GM12878 (cell line): ENCODE data around the gene STEAP4. TPM values are rescaled to one million over a fixed set of nuclear protein-coding genes. Genes with fewer than 3 reads are reported as not detected.

ENCODE experiments used
- ATAC-seq: fragments of 200-7000 bp; cut with Tn5 transposase; 3 replicates; pipeline ENCODE4 v1.9.1; 2020; ENCODE audit warnings: mild to moderate bottlenecking, moderate library complexity
- BruUV-seq: library from RNA; stranded (reverse); fragments of 400-500 nt; replicated peaks from 2 replicates; lab custom pipeline; 2021; lab: Mats Ljungman, UMichigan
- CTCF ChIA-PET: fragments of 300-600 bp; sonication (Branson Sonifier 250); formaldehyde crosslinking; extraction: SDS; loops from one replicate; lab custom pipeline; 2021; ENCODE audit warnings: inconsistent platforms; lab: Yijun Ruan, JAX
- POLR2A ChIA-PET: fragments of 350-600 bp; formaldehyde crosslinking; extraction: SDS; loops from one replicate; lab custom pipeline; 2021; ENCODE audit warnings: inconsistent platforms; lab: Charles Lee
- RAD21 ChIA-PET: fragments of 300-600 bp; sonication (Branson Sonifier 250); formaldehyde crosslinking; loops from one replicate; lab custom pipeline; 2023; ENCODE audit warnings: antibody characterized with exemption; ENCODE audit not compliant: unreplicated experiment; lab: Charles Lee
- SMC1A ChIA-PET: fragments of 300-600 bp; sonication (Branson Sonifier 250); formaldehyde crosslinking; loops from one replicate; lab custom pipeline; 2023; ENCODE audit not compliant: unreplicated experiment, uncharacterized antibody; lab: Charles Lee
- DNase-seq: peaks from one replicate; pipeline ENCODE4 v3.0.0-alpha.2; 2011; ENCODE audit warnings: low read depth, low spot score
- FAIRE-seq: peaks from 3 replicates; lab custom pipeline; 2011; peaks lifted over from hg19 to GRCh38; lab: Jason Lieb, UNC
- H2AFZ ChIP-seq: 2 replicates; pipeline ENCODE4 v1.6.0; 2011; ENCODE audit warnings: low read depth, low read length, control low read depth; ENCODE audit not compliant: control insufficient read depth
- H3K27ac ChIP-seq: 2 replicates; pipeline ENCODE4 v1.5.1; 2011; ENCODE audit warnings: control low read depth; ENCODE audit not compliant: control insufficient read depth, insufficient read depth
- H3K27me3 ChIP-seq, 2 experiments: replicated peaks in 1 of 2; 2 replicates each; pipeline versions ENCODE4 v1.6.0 to v1.6.1; 2011; ENCODE audit warnings: low read length in 1 of 2; ENCODE audit not compliant: control insufficient read depth in 2 of 2, insufficient read depth in 2 of 2
- H3K36me3 ChIP-seq, 2 experiments: 2 replicates each; pipeline ENCODE4 v1.5.1; 2011; ENCODE audit warnings: low read length in 1 of 2; ENCODE audit not compliant: control insufficient read depth in 2 of 2, insufficient read depth in 2 of 2
- H3K4me1 ChIP-seq: 2 replicates; pipeline ENCODE4 v1.6.1; 2011; ENCODE audit warnings: mild to moderate bottlenecking, low read length, moderate library complexity, mixed read lengths; ENCODE audit not compliant: control insufficient read depth, insufficient read depth
- H3K4me2 ChIP-seq: 2 replicates; pipeline ENCODE4 v1.6.0; 2011; ENCODE audit warnings: control low read depth; ENCODE audit not compliant: control insufficient read depth, insufficient read depth
- H3K4me3 ChIP-seq: fragments of 200-600 bp; sonication (generic); 2 replicates; pipeline ENCODE4 v1.5.1; 2016
- H3K79me2 ChIP-seq: 2 replicates; pipeline ENCODE4 v1.6.0; 2011; ENCODE audit warnings: low read length; ENCODE audit not compliant: control insufficient read depth, insufficient read depth
- H3K9ac ChIP-seq: 2 replicates; pipeline ENCODE4 v1.8.0; 2011; ENCODE audit warnings: low read length, control low read depth, mixed read lengths; ENCODE audit not compliant: control insufficient read depth, insufficient read depth
- H3K9me3 ChIP-seq: replicated peaks from 3 replicates; pipeline ENCODE4 v1.5.1; 2011; ENCODE audit warnings: mild to moderate bottlenecking, low read length; ENCODE audit not compliant: control insufficient read depth, insufficient read depth
- H4K20me1 ChIP-seq: 2 replicates; pipeline ENCODE4 v1.6.0; 2011; ENCODE audit not compliant: control insufficient read depth, insufficient read depth
- BHLHE40 ChIP-seq, 2 experiments: fragments of 450-650 bp in 1 of 2; IDR thresholded peaks; 2 replicates each; pipeline ENCODE4 v1.6.1; 2011 to 2017; ENCODE audit warnings: low read depth in 2 of 2, borderline replicate concordance in 1 of 2, improper control_type of control experiment in 1 of 2, low read length in 1 of 2, mild to moderate bottlenecking in 1 of 2
- NFYA ChIP-seq: IDR thresholded peaks from 2 replicates; pipeline ENCODE4 v1.6.1; 2011; ENCODE audit warnings: low read depth, mild to moderate bottlenecking, low read length, improper control_type of control experiment, borderline replicate concordance
- POLR2AphosphoS5 ChIP-seq: IDR thresholded peaks from 2 replicates; pipeline ENCODE4 v1.6.1; 2011; ENCODE audit warnings: mild to moderate bottlenecking, low read length, inconsistent platforms
- RUNX3 ChIP-seq: IDR thresholded peaks from 2 replicates; pipeline ENCODE4 v1.6.1; 2012; ENCODE audit warnings: low read length, inconsistent platforms
- SPI1 ChIP-seq: IDR thresholded peaks from 2 replicates; pipeline ENCODE4 v1.6.1; 2011; ENCODE audit warnings: low read depth, mild to moderate bottlenecking, low read length, moderate library complexity, borderline replicate concordance; ENCODE audit not compliant: insufficient read depth
- STAT1 ChIP-seq: fragments of 450-650 bp; conservative IDR thresholded peaks from 2 replicates; pipeline ENCODE4 v1.6.1; 2014; ENCODE audit warnings: antibody characterized with exemption, mild to moderate bottlenecking
- TARDBP ChIP-seq: IDR thresholded peaks from 2 replicates; pipeline ENCODE4 v1.6.1; 2016; ENCODE audit warnings: borderline replicate concordance
- TCF12 ChIP-seq: IDR thresholded peaks from 2 replicates; pipeline ENCODE4 v1.6.1; 2011; ENCODE audit warnings: low read depth, mild to moderate bottlenecking, low read length
- ZNF24 ChIP-seq: fragments of 450-650 bp; IDR thresholded peaks from 2 replicates; pipeline ENCODE4 v1.6.1; 2017; ENCODE audit warnings: antibody characterized with exemption, mild to moderate bottlenecking
- WGBS: methylation state at CpG from one replicate; pipeline ENCODE4 v1.1.6; 2016; ENCODE audit warnings: low lambda C conversion rate; ENCODE audit not compliant: insufficient replicate concordance, insufficient coverage; ENCODE audit errors: missing lambda C conversion rate; 5-methylcytosine and 5-hydroxymethylcytosine counted together
- in situ Hi-C: fragments of 300-500 bp; cut with MboI; formaldehyde crosslinking; loops from 9 replicates; pipeline ENCODE4 v1.14.3; 2018; ENCODE audit warnings: mixed read lengths
- intact Hi-C: fragments of 100-400 bp; cut with micrococcal nuclease; formaldehyde crosslinking; loops from one replicate; pipeline ENCODE4 v1.14.2; 2022; ENCODE audit not compliant: unreplicated experiment
- polyA plus RNA-seq, 11 experiments: library from polyadenylated mRNA; depleted of rRNA in 4 of 11; unstranded in 6 of 11; stranded (reverse) in 5 of 11; fragments of >200 nt; fragmentation: Nextera tagmentation in 4 of 11; fragmentation: Illumina TruSeq in 1 of 11; extraction: Ambion mirVana in 4 of 11; extraction: Trizol in 1 of 11; gene quantifications; 1 replicate in 1 of 11; 2 replicates in 10 of 11; pipeline versions ENCODE4 v1.2.1 to v1.2.3, GENCODE V29; 2011 to 2016; ENCODE audit warnings: inconsistent platforms in 2 of 11, missing spikeins in 2 of 11, low read depth in 1 of 11
- total RNA-seq, 4 experiments: library from RNA; depleted of rRNA in 3 of 4; stranded (reverse); fragments of >200 nt in 3 of 4; fragmentation: Illumina TruSeq in 1 of 4; extraction: Trizol in 1 of 4; gene quantifications; 2 replicates each; pipeline versions ENCODE4 v1.2.1 to v1.2.3, GENCODE V29; 2013 to 2021
- TF ChIP-seq, protein P1 (sequence below): fragments of 450-650 bp; IDR thresholded peaks from 2 replicates; pipeline ENCODE4 v1.6.1; 2016; ENCODE audit warnings: mild to moderate bottlenecking, moderate library complexity, borderline replicate concordance
- TF ChIP-seq, protein P2 (sequence below): fragments of 450-650 bp; formaldehyde crosslinking; IDR thresholded peaks from 2 replicates; pipeline ENCODE4 v1.4.0; 2020; ENCODE audit warnings: mild to moderate bottlenecking, moderate library complexity

Gene STEAP4
- total and polyA plus RNA-seq, 10 of the 15 experiments (the other 5 are each of a cell fraction or from before 2014, with no cell fraction given) = 0.13 TPM; not detected in 9

DNA sequence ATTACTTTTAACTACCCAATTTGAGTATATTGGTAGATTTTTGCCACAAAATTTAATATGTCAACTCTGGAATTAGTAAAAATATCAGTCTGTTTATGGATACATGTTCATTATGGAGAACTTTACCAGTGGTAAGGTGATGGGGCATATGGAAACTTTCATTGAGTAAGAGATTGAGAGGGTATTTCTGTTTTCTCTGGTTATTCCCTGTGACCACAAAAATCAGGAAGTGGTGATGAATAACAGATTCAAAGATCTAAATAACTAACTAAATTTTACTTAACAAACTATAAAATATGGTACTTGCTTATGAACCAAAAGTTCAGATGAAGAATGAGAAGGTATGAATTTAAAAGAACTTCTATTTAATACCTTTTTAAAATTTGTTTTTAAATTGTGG, 22.1 kb upstream of the STEAP4 start:
- no peaks in the 10 kb centered on the region for H3K79me2 ChIP-seq
- no TSS peak for BruUV-seq
- H3K27me3 ChIP-seq = no peaks in the 10 kb centered on the region
- H3K9me3 ChIP-seq = no peaks in the 10 kb centered on the region; the same call in 2 of the 3 replicates
- RAD21 ChIA-PET = no interaction called here
- H3K27ac ChIP-seq = no peak overlapping the region
- DNase-seq = no peak
- in situ Hi-C loops (no loop called here), intact Hi-C loops (no loop called here)
- SMC1A ChIA-PET = no interaction called here
- H3K4me1 ChIP-seq = no peaks in the 10 kb centered on the region
- POLR2A ChIA-PET = no interaction called here
- CTCF ChIA-PET = no interaction called here
- H3K36me3 ChIP-seq = no peaks in the 10 kb centered on the region
- FAIRE-seq = no peak
- no peak overlapping the region for H3K4me2 ChIP-seq
- no peak overlapping the region for H3K4me3 ChIP-seq
- no peak for TF ChIP-seq STAT1
- TF ChIP-seq SPI1 = peak; percentile 18; the same call in 1 of the 2 replicates
- TF ChIP-seq RUNX3 = peak; percentile 41; the same call in 1 of the 2 replicates
- no peak overlapping the region for H2AFZ ChIP-seq
- H4K20me1 ChIP-seq = no peaks in the 10 kb centered on the region
- H3K9ac ChIP-seq = no peak overlapping the region
- peak; percentile 42; the same call in 2 of the 3 replicates for ATAC-seq

DNA sequence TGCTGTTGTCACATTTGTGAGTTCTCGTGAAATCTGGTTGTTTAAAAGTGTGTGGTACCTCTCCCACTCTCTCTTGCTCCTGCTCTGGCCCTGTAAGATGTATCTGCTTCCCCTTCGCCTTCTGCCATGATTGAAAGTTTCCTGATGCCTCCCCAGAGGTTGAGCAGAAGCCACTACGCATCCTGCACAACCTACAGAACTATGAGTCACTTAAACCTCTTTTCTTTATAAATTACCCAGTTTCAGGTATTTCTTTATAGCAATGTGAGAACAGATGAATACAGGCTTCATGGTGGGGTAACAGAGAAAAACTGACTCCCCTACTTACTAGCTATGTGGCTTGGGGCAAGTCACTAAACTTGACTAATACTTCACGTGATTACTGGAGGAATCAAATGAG, 18.0 kb upstream of the STEAP4 start:
- DNase-seq (no peak), FAIRE-seq (no peak), ATAC-seq (no peak)
- Histone ChIP-seq H3K27ac (no peak overlapping the region), H3K9me3 (no peaks in the 10 kb centered on the region), H2AFZ (no peak overlapping the region), H3K36me3 (no peaks in the 10 kb centered on the region), H3K79me2 (no peaks in the 10 kb centered on the region), H3K9ac (no peak overlapping the region), H4K20me1 (no peaks in the 10 kb centered on the region), H3K4me1 (no peaks in the 10 kb centered on the region), H3K27me3 (no peaks in the 10 kb centered on the region), H3K4me3 (no peak overlapping the region), H3K4me2 (no peak overlapping the region)
- BruUV-seq = no TSS peak
- ChIA-PET SMC1A (no interaction called here), CTCF (no interaction called here), RAD21 (no interaction called here), POLR2A (no interaction called here)
- WGBS = 24% methylated on average over 4 of the region's 4 CpGs
- in situ Hi-C loops (no loop called here), intact Hi-C loops (no loop called here)
- TF ChIP-seq POLR2AphosphoS5 (no peak), TARDBP (no peak), TCF12 (no peak), ZNF24 (no peak), NFYA (no peak), BHLHE40 (IDR thresholded peaks at IDR 0.05; ENCODE audit: borderline replicate concordance in 1 of 2, low read depth in 2 of 2, low read length in 1 of 2) (no peak)
- TF ChIP-seq, protein P1, sequence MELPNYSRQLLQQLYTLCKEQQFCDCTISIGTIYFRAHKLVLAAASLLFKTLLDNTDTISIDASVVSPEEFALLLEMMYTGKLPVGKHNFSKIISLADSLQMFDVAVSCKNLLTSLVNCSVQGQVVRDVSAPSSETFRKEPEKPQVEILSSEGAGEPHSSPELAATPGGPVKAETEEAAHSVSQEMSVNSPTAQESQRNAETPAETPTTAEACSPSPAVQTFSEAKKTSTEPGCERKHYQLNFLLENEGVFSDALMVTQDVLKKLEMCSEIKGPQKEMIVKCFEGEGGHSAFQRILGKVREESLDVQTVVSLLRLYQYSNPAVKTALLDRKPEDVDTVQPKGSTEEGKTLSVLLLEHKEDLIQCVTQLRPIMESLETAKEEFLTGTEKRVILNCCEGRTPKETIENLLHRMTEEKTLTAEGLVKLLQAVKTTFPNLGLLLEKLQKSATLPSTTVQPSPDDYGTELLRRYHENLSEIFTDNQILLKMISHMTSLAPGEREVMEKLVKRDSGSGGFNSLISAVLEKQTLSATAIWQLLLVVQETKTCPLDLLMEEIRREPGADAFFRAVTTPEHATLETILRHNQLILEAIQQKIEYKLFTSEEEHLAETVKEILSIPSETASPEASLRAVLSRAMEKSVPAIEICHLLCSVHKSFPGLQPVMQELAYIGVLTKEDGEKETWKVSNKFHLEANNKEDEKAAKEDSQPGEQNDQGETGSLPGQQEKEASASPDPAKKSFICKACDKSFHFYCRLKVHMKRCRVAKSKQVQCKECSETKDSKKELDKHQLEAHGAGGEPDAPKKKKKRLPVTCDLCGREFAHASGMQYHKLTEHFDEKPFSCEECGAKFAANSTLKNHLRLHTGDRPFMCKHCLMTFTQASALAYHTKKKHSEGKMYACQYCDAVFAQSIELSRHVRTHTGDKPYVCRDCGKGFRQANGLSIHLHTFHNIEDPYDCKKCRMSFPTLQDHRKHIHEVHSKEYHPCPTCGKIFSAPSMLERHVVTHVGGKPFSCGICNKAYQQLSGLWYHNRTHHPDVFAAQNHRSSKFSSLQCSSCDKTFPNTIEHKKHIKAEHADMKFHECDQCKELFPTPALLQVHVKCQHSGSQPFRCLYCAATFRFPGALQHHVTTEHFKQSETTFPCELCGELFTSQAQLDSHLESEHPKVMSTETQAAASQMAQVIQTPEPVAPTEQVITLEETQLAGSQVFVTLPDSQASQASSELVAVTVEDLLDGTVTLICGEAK = no peak
- TF ChIP-seq, protein P2, sequence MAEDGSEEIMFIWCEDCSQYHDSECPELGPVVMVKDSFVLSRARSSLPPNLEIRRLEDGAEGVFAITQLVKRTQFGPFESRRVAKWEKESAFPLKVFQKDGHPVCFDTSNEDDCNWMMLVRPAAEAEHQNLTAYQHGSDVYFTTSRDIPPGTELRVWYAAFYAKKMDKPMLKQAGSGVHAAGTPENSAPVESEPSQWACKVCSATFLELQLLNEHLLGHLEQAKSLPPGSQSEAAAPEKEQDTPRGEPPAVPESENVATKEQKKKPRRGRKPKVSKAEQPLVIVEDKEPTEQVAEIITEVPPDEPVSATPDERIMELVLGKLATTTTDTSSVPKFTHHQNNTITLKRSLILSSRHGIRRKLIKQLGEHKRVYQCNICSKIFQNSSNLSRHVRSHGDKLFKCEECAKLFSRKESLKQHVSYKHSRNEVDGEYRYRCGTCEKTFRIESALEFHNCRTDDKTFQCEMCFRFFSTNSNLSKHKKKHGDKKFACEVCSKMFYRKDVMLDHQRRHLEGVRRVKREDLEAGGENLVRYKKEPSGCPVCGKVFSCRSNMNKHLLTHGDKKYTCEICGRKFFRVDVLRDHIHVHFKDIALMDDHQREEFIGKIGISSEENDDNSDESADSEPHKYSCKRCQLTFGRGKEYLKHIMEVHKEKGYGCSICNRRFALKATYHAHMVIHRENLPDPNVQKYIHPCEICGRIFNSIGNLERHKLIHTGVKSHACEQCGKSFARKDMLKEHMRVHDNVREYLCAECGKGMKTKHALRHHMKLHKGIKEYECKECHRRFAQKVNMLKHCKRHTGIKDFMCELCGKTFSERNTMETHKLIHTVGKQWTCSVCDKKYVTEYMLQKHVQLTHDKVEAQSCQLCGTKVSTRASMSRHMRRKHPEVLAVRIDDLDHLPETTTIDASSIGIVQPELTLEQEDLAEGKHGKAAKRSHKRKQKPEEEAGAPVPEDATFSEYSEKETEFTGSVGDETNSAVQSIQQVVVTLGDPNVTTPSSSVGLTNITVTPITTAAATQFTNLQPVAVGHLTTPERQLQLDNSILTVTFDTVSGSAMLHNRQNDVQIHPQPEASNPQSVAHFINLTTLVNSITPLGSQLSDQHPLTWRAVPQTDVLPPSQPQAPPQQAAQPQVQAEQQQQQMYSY (CRISPR knock-in tag) = no peak
